Type B pancreatic cell (in vitro differentiated cells): ENCODE results near the gene TNF. TPM values are rescaled to one million over a fixed set of nuclear protein-coding genes. Genes with fewer than 3 reads are reported as not detected.

Experiments
- DNase-seq: peaks from one replicate; pipeline ENCODE4 v3.0.0; 2021; ENCODE audit warnings: mixed read lengths; ENCODE audit not compliant: unreplicated experiment; ENCODE audit errors: extremely low spot score
- H3K27ac Mint-ChIP-seq: 2 replicates; pipeline ENCODE4 v1.8.0; 2021; ENCODE audit warnings: mild to moderate bottlenecking, mixed read lengths
- H3K27me3 Mint-ChIP-seq: 2 replicates; pipeline ENCODE4 v1.8.0; 2021; ENCODE audit warnings: mixed read lengths
- H3K36me3 Mint-ChIP-seq: 2 replicates; pipeline ENCODE4 v1.8.0; 2021; ENCODE audit warnings: mixed read lengths
- H3K4me1 Mint-ChIP-seq: one replicate; pipeline ENCODE4 v1.8.0; 2021; ENCODE audit warnings: mixed read lengths; ENCODE audit not compliant: unreplicated experiment
- H3K4me3 Mint-ChIP-seq: 2 replicates; pipeline ENCODE4 v1.8.0; 2021; ENCODE audit warnings: mild to moderate bottlenecking, mixed read lengths
- H3K9me3 Mint-ChIP-seq: 2 replicates; pipeline ENCODE4 v1.8.0; 2021; ENCODE audit warnings: mixed read lengths
- CTCF ChIP-seq: fragments of 200-600 bp; sonication (generic); conservative IDR thresholded peaks from 2 replicates; pipeline ENCODE4 v1.5.0; 2021; ENCODE audit warnings: antibody characterized with exemption, mild to moderate bottlenecking
- total RNA-seq: library from RNA; stranded (reverse); gene quantifications from 2 replicates; pipeline ENCODE4 v1.2.1, GENCODE V29; 2021; ENCODE audit warnings: low replicate concordance

The TNF gene
- total RNA-seq, 1 donor from 2014 or later = not detected

GRCh38 chr6:31541059-31541657 is 34.2 kb upstream of the TNF start:
- no peak for TF ChIP-seq CTCF
- peaks cover 27% of the 10 kb centered on the region for H3K4me1 Mint-ChIP-seq
- H3K27ac Mint-ChIP-seq = peak overlapping the region; percentile 99
- peaks cover 35% of the 10 kb centered on the region for H3K36me3 Mint-ChIP-seq
- H3K4me3 Mint-ChIP-seq = peak overlapping the region; percentile 99
- H3K9me3 Mint-ChIP-seq = no peaks in the 10 kb centered on the region
- no peaks in the 10 kb centered on the region for H3K27me3 Mint-ChIP-seq
- DNase-seq = no peak

- H3K27me3 Mint-ChIP-seq = no peaks in the 10 kb centered on the region
- H3K36me3 Mint-ChIP-seq = peaks cover 30% of the 10 kb centered on the region
- H3K4me3 Mint-ChIP-seq = peak within 1 kb of the TSS; percentile 99
- peak; percentile 93 for DNase-seq
- TF ChIP-seq CTCF = no peak
- H3K9me3 Mint-ChIP-seq = no peaks in the 10 kb centered on the region
- peak within 1 kb of the TSS; percentile 99 for H3K27ac Mint-ChIP-seq
- peaks cover 33% of the 10 kb centered on the region for H3K4me1 Mint-ChIP-seq
Observed at GRCh38 chr6:31541658-31542521, 33.5 kb upstream of the TNF start, which contains the start of gene DDX39B. TSS of gene DDX39B (minus strand) at chr6:31542003. CDS start at chr6:31540532, 1,471 bp downstream.

- no peak overlapping the region for H3K27ac Mint-ChIP-seq
- H3K4me3 Mint-ChIP-seq = no peak overlapping the region
- H3K4me1 Mint-ChIP-seq = peaks cover 30% of the 10 kb centered on the region
- no peaks in the 10 kb centered on the region for H3K27me3 Mint-ChIP-seq
- H3K36me3 Mint-ChIP-seq = peaks cover 25% of the 10 kb centered on the region
- no peak for TF ChIP-seq CTCF
- no peaks in the 10 kb centered on the region for H3K9me3 Mint-ChIP-seq
- no peak for DNase-seq
Observed at GRCh38 chr6:31543639-31544038, 31.7 kb upstream of the TNF start.

- Mint-ChIP-seq H3K27me3 (no peaks in the 10 kb centered on the region), H3K4me3 (peak overlapping the region; percentile 51), H3K27ac (no peak overlapping the region), H3K9me3 (no peaks in the 10 kb centered on the region), H3K36me3 (peaks cover 20% of the 10 kb centered on the region), H3K4me1 (peaks cover 24% of the 10 kb centered on the region)
- no peak for TF ChIP-seq CTCF
- DNase-seq = no peak
Observed at GRCh38 chr6:31544676-31545075, 30.7 kb upstream of the TNF start.

GRCh38 chr6:31545291-31545690 is 30.1 kb upstream of the TNF start:
- no peak overlapping the region for H3K27ac Mint-ChIP-seq
- TF ChIP-seq CTCF = no peak
- no peaks in the 10 kb centered on the region for H3K27me3 Mint-ChIP-seq
- peaks cover 14% of the 10 kb centered on the region for H3K36me3 Mint-ChIP-seq
- H3K4me1 Mint-ChIP-seq = peaks cover 19% of the 10 kb centered on the region
- no peak for DNase-seq
- no peaks in the 10 kb centered on the region for H3K9me3 Mint-ChIP-seq
- H3K4me3 Mint-ChIP-seq = peak overlapping the region; percentile 90
